CD4-positive, alpha-beta T cell treated with Interleukin-4 for 4 hours (primary cell): Measurements from ENCODE around the gene XPNPEP2.
"Not testable (repeated sequence)": the region's sequence is repeated elsewhere in the genome, so short reads cannot be mapped to it uniquely, and the experiment has no call there.

Source experiments
- DNase-seq: peaks from one replicate; pipeline ENCODE4 v3.0.0-alpha.2; 2020

XPNPEP2 gene

GRCh38 chrX:129721414-129721813 is 17.4 kb upstream of the XPNPEP2 start:
- DNase-seq, result no peak

GRCh38 chrX:129721870-129722269 is 16.9 kb upstream of the XPNPEP2 start:
- DNase-seq, result no peak

- DNase-seq, result no peak
Measured at GRCh38 chrX:129723511-129723910, 15.3 kb upstream of the XPNPEP2 start.

GRCh38 chrX:129724754-129725153 is 14.0 kb upstream of the XPNPEP2 start:
- no peak for DNase-seq

- DNase-seq, result no peak
Measured at GRCh38 chrX:129726307-129727111, 12.3 kb upstream of the XPNPEP2 start.

- no peak for DNase-seq
Measured at GRCh38 chrX:129728061-129728460, 10.7 kb upstream of the XPNPEP2 start.

GRCh38 chrX:129731228-129731627 is 7.6 kb upstream of the XPNPEP2 start:
- DNase-seq, result no peak

GRCh38 chrX:129732857-129733256 is 5.9 kb upstream of the XPNPEP2 start:
- DNase-seq, result no peak

- DNase-seq, result no peak
Measured at GRCh38 chrX:129733335-129733734, 5.4 kb upstream of the XPNPEP2 start.

GRCh38 chrX:129736491-129736890 is 2.3 kb upstream of the XPNPEP2 start:
- DNase-seq, result peak; percentile 42

GRCh38 chrX:129737916-129738315 is 863 bp upstream of the XPNPEP2 start:
- DNase-seq, result no peak

- DNase-seq, result no peak
Measured at GRCh38 chrX:129739578-129739977, 799 bp downstream of the XPNPEP2 start.

- DNase-seq, result no peak
Measured at GRCh38 chrX:129741880-129742758, 3.3 kb downstream of the XPNPEP2 start.

- not testable (repeated sequence) for DNase-seq
Measured at GRCh38 chrX:129742759-129743152, 4.0 kb downstream of the XPNPEP2 start.

- DNase-seq, result no peak
Measured at GRCh38 chrX:129743821-129744220, 5.0 kb downstream of the XPNPEP2 start.

- no peak for DNase-seq
Measured at GRCh38 chrX:129744861-129745321, 6.1 kb downstream of the XPNPEP2 start.

GRCh38 chrX:129746557-129747470 is 8.0 kb downstream of the XPNPEP2 start:
- DNase-seq, result no peak

- DNase-seq, result no peak
Measured at GRCh38 chrX:129747533-129747932, 8.8 kb downstream of the XPNPEP2 start.

- no peak for DNase-seq
Measured at GRCh38 chrX:129748305-129748704, 9.5 kb downstream of the XPNPEP2 start.

GRCh38 chrX:129749069-129749468 is 10.3 kb downstream of the XPNPEP2 start:
- DNase-seq, result no peak

- no peak for DNase-seq
Measured at GRCh38 chrX:129750971-129751370, 12.2 kb downstream of the XPNPEP2 start.
